WTC11 (cell line): Measurements from ENCODE around the gene CALCR. TPM values are rescaled to one million over a fixed set of nuclear protein-coding genes. Genes with fewer than 3 reads are reported as not detected.

Experiments
- ATAC-seq: fragments of 200-7000 bp; cut with Tn5 transposase; 2 replicates; pipeline ENCODE4 v1.10.0; 2021; ENCODE audit warnings: mild to moderate bottlenecking, moderate library complexity
- CTCF ChIA-PET: fragments of 300-600 bp; sonication (Branson Sonifier 250); formaldehyde crosslinking; loops from one replicate; lab custom pipeline; 2021; ENCODE audit warnings: antibody characterized with exemption; lab: Charles Lee
- POLR2A ChIA-PET: fragments of 350-600 bp; sonication (Branson Sonifier 250); formaldehyde crosslinking; loops from one replicate; lab custom pipeline; 2021; ENCODE audit warnings: antibody characterized with exemption; lab: Charles Lee
- DNase-seq: peaks from one replicate; pipeline ENCODE4 v3.0.0; 2021; ENCODE audit warnings: low spot score
- H3K27ac Mint-ChIP-seq: 2 replicates; pipeline ENCODE4 v1.8.0; 2021; ENCODE audit warnings: mixed read lengths
- H3K27me3 Mint-ChIP-seq: 2 replicates; pipeline ENCODE4 v1.8.0; 2021; ENCODE audit warnings: low read depth, mild to moderate bottlenecking, moderate library complexity, mixed read lengths
- H3K36me3 Mint-ChIP-seq: 2 replicates; pipeline ENCODE4 v1.8.0; 2021; ENCODE audit warnings: mixed read lengths
- H3K4me1 Mint-ChIP-seq: 2 replicates; pipeline ENCODE4 v1.8.0; 2022; ENCODE audit warnings: mixed read lengths
- H3K4me3 Mint-ChIP-seq: 2 replicates; pipeline ENCODE4 v1.8.0; 2021; ENCODE audit warnings: mild to moderate bottlenecking, moderate library complexity, mixed read lengths
- H3K9me3 Mint-ChIP-seq: 2 replicates; pipeline ENCODE4 v1.8.0; 2021; ENCODE audit warnings: mixed read lengths
- ARID4B ChIP-seq: sonication (generic); formaldehyde crosslinking; IDR thresholded peaks from 2 replicates; pipeline ENCODE4 v1.8.0; 2023; ENCODE audit warnings: missing genetic modification reagents, mild to moderate bottlenecking, borderline replicate concordance
- ELF4 ChIP-seq: sonication (generic); formaldehyde crosslinking; IDR thresholded peaks from 2 replicates; pipeline ENCODE4 v1.8.1; 2022; ENCODE audit warnings: low read depth, mild to moderate bottlenecking, moderate library complexity, missing genetic modification reagents
- ERG ChIP-seq: fragments of 250-450 bp; sonication (Bioruptor Pico); IDR thresholded peaks from 2 replicates; pipeline ENCODE4 v1.8.0; 2021; ENCODE audit warnings: mild to moderate bottlenecking
- ESRRA ChIP-seq: sonication (generic); formaldehyde crosslinking; IDR thresholded peaks from 2 replicates; pipeline ENCODE4 v1.8.1; 2022; ENCODE audit warnings: mild to moderate bottlenecking, missing genetic modification reagents, borderline replicate concordance
- FOXP4 ChIP-seq: sonication (generic); formaldehyde crosslinking; IDR thresholded peaks from 2 replicates; pipeline ENCODE4 v1.8.0; 2022; ENCODE audit warnings: mild to moderate bottlenecking, missing genetic modification reagents
- GRHL2 ChIP-seq: fragments of 250-450 bp; sonication (Bioruptor Pico); IDR thresholded peaks from 2 replicates; pipeline ENCODE4 v1.8.0; 2022; ENCODE audit warnings: mild to moderate bottlenecking, moderate library complexity; ENCODE audit not compliant: insufficient replicate concordance, severe bottlenecking
- NFATC4 ChIP-seq: fragments of 250-450 bp; sonication (Bioruptor Pico); IDR thresholded peaks from 2 replicates; pipeline ENCODE4 v1.9.0; 2021; ENCODE audit warnings: mild to moderate bottlenecking
- NFYB ChIP-seq: sonication (generic); formaldehyde crosslinking; conservative IDR thresholded peaks from 2 replicates; pipeline ENCODE4 v1.8.0; 2022; ENCODE audit warnings: low read depth, missing genetic modification reagents
- NR1H2 ChIP-seq: sonication (generic); formaldehyde crosslinking; IDR thresholded peaks from 2 replicates; pipeline ENCODE4 v1.9.0; 2021; ENCODE audit warnings: mild to moderate bottlenecking, moderate library complexity, missing genetic modification reagents
- NR3C1 ChIP-seq: sonication (generic); formaldehyde crosslinking; conservative IDR thresholded peaks from 2 replicates; pipeline ENCODE4 v1.8.1; 2023; ENCODE audit warnings: low read depth, mild to moderate bottlenecking, missing genetic modification reagents
- PRRX2 ChIP-seq: fragments of 250-450 bp; sonication (Bioruptor Pico); IDR thresholded peaks from 2 replicates; pipeline ENCODE4 v1.8.0; 2021; ENCODE audit warnings: mild to moderate bottlenecking
- SMAD4 ChIP-seq: sonication (generic); formaldehyde crosslinking; IDR thresholded peaks from 2 replicates; pipeline ENCODE4 v1.8.0; 2022; ENCODE audit warnings: mild to moderate bottlenecking, missing genetic modification reagents
- ZNF121 ChIP-seq: sonication (generic); formaldehyde crosslinking; IDR thresholded peaks from 2 replicates; pipeline ENCODE4 v1.8.0; 2023; ENCODE audit warnings: missing genetic modification reagents
- ZNF138 ChIP-seq: sonication (generic); formaldehyde crosslinking; conservative IDR thresholded peaks from 2 replicates; pipeline ENCODE4 v1.8.1; 2022; ENCODE audit warnings: mild to moderate bottlenecking, moderate library complexity, missing genetic modification reagents
- ZNF219 ChIP-seq: sonication (generic); formaldehyde crosslinking; IDR thresholded peaks from 2 replicates; pipeline ENCODE4 v1.8.0; 2023; ENCODE audit warnings: missing genetic modification reagents, mild to moderate bottlenecking, borderline replicate concordance
- ZNF317 ChIP-seq: sonication (generic); formaldehyde crosslinking; IDR thresholded peaks from 2 replicates; pipeline ENCODE4 v1.8.1; 2023; ENCODE audit warnings: low read depth, mild to moderate bottlenecking, moderate library complexity, missing genetic modification reagents, borderline replicate concordance
- ZNF396 ChIP-seq: fragments of 250-450 bp; sonication (Bioruptor Pico); IDR thresholded peaks from 2 replicates; pipeline ENCODE4 v1.8.0; 2021; ENCODE audit warnings: mild to moderate bottlenecking, moderate library complexity, borderline replicate concordance
- total RNA-seq: library from RNA; stranded (reverse); gene quantifications from 3 replicates; pipeline ENCODE4 v1.2.3, GENCODE V29; 2021
- TF ChIP-seq, protein P1 (sequence below): sonication (generic); formaldehyde crosslinking; IDR thresholded peaks from 2 replicates; pipeline ENCODE4 v1.8.0; 2022; ENCODE audit warnings: mild to moderate bottlenecking, missing genetic modification reagents
- TF ChIP-seq, protein P2 (sequence below): fragments of 200-600 bp; IDR thresholded peaks from 2 replicates; pipeline ENCODE4 v1.8.0; 2022; ENCODE audit warnings: antibody characterized with exemption
- TF ChIP-seq, protein P3 (sequence below): fragments of 250-450 bp; sonication (Bioruptor Pico); IDR thresholded peaks from 2 replicates; pipeline ENCODE4 v1.9.0; 2021; ENCODE audit warnings: mild to moderate bottlenecking, borderline replicate concordance

Gene CALCR
- total RNA-seq, 1 experiment from 2014 or later, result 0.81 TPM

- ChIA-PET POLR2A (interaction anchor here (0.5 kb wide), 1 partner anchor 111 kb away, joined by 3 read pairs; no protein-coding TSS in a partner anchor), CTCF (interaction anchor here (1.9 kb wide), 1 partner anchor 12 kb away, joined by 7 read pairs; no protein-coding TSS in a partner anchor)
- no peak for ATAC-seq
- no peak overlapping the region for H3K4me3 Mint-ChIP-seq
- H3K27me3 Mint-ChIP-seq, result no peaks in the 10 kb centered on the region
- peaks cover 12% of the 10 kb centered on the region for H3K4me1 Mint-ChIP-seq
- TF ChIP-seq ZNF121 (CRISPR knock-in tag) (no peak), NR1H2 (CRISPR knock-in tag) (no peak), GRHL2 (CRISPR knock-in tag) (no peak), ARID4B (CRISPR knock-in tag) (no peak), NR3C1 (no peak), NFATC4 (CRISPR knock-in tag) (no peak), ELF4 (CRISPR knock-in tag) (no peak), ESRRA (CRISPR knock-in tag) (no peak), ZNF219 (CRISPR knock-in tag) (no peak)
- TF ChIP-seq, protein P1, sequence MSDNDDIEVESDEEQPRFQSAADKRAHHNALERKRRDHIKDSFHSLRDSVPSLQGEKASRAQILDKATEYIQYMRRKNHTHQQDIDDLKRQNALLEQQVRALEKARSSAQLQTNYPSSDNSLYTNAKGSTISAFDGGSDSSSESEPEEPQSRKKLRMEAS (CRISPR knock-in tag), result no peak
- TF ChIP-seq, protein P2, sequence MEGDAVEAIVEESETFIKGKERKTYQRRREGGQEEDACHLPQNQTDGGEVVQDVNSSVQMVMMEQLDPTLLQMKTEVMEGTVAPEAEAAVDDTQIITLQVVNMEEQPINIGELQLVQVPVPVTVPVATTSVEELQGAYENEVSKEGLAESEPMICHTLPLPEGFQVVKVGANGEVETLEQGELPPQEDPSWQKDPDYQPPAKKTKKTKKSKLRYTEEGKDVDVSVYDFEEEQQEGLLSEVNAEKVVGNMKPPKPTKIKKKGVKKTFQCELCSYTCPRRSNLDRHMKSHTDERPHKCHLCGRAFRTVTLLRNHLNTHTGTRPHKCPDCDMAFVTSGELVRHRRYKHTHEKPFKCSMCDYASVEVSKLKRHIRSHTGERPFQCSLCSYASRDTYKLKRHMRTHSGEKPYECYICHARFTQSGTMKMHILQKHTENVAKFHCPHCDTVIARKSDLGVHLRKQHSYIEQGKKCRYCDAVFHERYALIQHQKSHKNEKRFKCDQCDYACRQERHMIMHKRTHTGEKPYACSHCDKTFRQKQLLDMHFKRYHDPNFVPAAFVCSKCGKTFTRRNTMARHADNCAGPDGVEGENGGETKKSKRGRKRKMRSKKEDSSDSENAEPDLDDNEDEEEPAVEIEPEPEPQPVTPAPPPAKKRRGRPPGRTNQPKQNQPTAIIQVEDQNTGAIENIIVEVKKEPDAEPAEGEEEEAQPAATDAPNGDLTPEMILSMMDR, result no peak
- H3K9me3 Mint-ChIP-seq, result no peaks in the 10 kb centered on the region
- no peak for DNase-seq
- H3K27ac Mint-ChIP-seq, result no peak overlapping the region
- H3K36me3 Mint-ChIP-seq, result no peaks in the 10 kb centered on the region
Observed at GRCh38 chr7:93430917-93431588, 143.5 kb downstream of the CALCR start.

DNA sequence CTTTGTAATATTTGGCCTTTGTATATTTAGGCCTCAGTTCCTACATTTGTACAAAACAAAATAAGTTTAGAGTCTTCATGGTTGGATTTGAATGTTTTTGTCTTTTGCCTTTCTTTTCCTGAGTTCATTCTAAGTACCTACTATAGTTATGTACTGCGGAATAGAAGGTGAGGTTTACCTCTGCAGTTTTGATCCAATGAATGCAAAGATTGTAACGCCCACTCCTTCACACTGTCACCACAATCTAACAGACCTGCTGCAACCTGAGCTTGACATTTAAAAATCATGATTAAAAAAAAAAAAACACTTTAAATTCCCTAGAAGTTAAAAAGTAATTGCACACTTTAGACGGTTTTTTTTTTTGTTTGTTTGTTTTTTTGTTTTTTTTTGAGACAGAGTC, 145.0 kb downstream of the CALCR start:
- ATAC-seq (no peak), DNase-seq (no peak)
- peaks cover 13% of the 10 kb centered on the region for H3K4me1 Mint-ChIP-seq
- H3K4me3 Mint-ChIP-seq, result no peak overlapping the region
- H3K27ac Mint-ChIP-seq, result no peak overlapping the region
- POLR2A ChIA-PET, result no interaction called here
- CTCF ChIA-PET, result interaction anchor here (1.0 kb wide), 1 partner anchor 55 kb away, joined by 3 read pairs; no protein-coding TSS in a partner anchor
- no peaks in the 10 kb centered on the region for H3K9me3 Mint-ChIP-seq
- H3K36me3 Mint-ChIP-seq, result no peaks in the 10 kb centered on the region
- H3K27me3 Mint-ChIP-seq, result no peaks in the 10 kb centered on the region
- TF ChIP-seq NFYB (CRISPR knock-in tag), result no peak
- TF ChIP-seq ERG (CRISPR knock-in tag), result no peak
- no peak for TF ChIP-seq SMAD4
- no peak for TF ChIP-seq ZNF396 (CRISPR knock-in tag)
- TF ChIP-seq ZNF317 (CRISPR knock-in tag), result no peak
- no peak for TF ChIP-seq FOXP4 (CRISPR knock-in tag)
- TF ChIP-seq, protein P1 (CRISPR knock-in tag), result no peak
- no peak for TF ChIP-seq ZNF138 (CRISPR knock-in tag)
- no peak for TF ChIP-seq PRRX2 (CRISPR knock-in tag)
- TF ChIP-seq ZNF121 (CRISPR knock-in tag), result no peak
- TF ChIP-seq, protein P3, sequence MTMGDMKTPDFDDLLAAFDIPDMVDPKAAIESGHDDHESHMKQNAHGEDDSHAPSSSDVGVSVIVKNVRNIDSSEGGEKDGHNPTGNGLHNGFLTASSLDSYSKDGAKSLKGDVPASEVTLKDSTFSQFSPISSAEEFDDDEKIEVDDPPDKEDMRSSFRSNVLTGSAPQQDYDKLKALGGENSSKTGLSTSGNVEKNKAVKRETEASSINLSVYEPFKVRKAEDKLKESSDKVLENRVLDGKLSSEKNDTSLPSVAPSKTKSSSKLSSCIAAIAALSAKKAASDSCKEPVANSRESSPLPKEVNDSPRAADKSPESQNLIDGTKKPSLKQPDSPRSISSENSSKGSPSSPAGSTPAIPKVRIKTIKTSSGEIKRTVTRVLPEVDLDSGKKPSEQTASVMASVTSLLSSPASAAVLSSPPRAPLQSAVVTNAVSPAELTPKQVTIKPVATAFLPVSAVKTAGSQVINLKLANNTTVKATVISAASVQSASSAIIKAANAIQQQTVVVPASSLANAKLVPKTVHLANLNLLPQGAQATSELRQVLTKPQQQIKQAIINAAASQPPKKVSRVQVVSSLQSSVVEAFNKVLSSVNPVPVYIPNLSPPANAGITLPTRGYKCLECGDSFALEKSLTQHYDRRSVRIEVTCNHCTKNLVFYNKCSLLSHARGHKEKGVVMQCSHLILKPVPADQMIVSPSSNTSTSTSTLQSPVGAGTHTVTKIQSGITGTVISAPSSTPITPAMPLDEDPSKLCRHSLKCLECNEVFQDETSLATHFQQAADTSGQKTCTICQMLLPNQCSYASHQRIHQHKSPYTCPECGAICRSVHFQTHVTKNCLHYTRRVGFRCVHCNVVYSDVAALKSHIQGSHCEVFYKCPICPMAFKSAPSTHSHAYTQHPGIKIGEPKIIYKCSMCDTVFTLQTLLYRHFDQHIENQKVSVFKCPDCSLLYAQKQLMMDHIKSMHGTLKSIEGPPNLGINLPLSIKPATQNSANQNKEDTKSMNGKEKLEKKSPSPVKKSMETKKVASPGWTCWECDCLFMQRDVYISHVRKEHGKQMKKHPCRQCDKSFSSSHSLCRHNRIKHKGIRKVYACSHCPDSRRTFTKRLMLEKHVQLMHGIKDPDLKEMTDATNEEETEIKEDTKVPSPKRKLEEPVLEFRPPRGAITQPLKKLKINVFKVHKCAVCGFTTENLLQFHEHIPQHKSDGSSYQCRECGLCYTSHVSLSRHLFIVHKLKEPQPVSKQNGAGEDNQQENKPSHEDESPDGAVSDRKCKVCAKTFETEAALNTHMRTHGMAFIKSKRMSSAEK (CRISPR knock-in tag), result no peak
